Measurements from ENCODE around the gene CLN5. TPM values are rescaled to one million over a fixed set of nuclear protein-coding genes. Genes with fewer than 3 reads are reported as not detected.

Gene CLN5
- total RNA-seq: 33.8 and 36.6 TPM in 2 replicates

DNA sequence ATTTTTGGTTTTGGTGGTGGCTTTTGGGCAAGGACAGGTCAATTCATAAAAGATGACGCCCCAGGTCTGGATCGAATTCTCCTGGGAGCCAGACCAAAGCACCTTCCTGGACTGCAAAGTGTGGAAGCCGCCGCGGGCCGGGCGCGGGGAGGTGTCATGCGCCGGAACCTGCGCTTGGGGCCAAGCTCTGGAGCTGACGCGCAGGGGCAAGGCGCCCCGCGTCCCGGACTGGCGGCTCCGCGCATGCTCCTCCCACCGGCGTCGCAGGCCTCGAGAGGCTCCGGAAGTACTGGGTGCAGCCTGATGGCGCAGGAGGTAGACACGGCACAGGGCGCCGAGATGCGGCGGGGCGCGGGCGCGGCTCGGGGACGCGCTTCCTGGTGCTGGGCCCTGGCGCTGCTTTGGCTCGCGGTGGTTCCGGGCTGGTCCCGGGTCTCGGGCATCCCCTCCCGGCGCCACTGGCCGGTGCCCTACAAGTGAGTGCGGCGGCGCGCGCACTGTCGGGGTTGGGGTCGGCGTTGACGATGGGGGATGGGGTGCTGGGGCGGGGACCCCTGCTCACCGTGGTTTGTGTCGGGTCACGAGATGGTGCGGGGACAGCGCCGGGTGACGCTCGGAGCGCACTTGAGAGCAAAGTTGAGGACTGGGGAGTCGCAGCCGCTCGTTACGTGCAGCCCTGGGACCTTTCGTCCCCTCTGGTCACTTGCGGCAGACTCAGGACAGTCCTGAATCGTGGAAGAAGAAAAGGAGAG is at the start of gene CLN5:
TSS of gene CLN5 (plus strand) at position 286 of the 752 bp plus-strand sequence. CDS start at position 304, 18 bp downstream.

GRCh38 chr13:76948149-76948548 is 43.7 kb upstream of the CLN5 start, which contains the start of gene ACOD1:
ACOD1 (plus strand) TSS chr13:76948511; CDS start chr13:76948559, 48 bp downstream.

DNA sequence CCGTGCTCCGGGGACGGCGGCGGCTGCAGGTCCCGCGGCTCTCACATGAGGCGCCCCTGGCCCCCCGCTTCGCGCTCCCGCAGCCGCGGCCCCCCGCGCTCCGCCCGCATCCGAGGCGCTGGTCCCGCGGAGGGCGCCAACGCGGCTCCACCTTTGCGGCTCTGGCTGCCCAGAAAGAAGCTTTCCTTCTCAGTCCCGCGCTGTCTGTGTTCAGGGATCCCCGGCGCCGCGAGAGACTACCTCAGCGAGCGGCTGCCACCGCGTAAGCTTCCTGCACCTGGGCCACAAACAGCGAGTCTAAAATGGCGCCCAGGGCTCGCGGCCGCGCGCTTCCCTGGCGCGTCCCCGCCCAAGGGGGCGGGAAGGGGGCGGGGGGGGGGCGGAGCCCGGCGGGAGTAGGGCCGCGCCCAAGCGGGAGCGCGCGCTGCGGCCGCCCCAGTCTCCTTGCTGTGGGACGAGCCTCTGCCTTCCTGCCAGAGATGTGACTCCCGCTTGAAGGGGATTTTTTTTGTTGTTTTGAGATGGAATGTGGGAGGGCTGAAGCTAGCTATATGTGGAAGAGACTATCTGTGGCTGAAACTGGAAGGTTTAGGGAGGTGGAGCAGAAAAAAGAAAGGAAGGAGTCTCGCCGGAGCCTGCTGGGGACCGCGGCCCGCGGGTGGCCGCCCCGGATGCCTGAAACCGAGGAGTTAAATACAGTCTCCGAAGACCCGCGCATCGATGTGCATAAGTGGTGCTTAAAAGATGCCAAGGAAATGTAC is 35.2 kb downstream of the CLN5 start, which contains the start of gene FBXL3:
TSS of gene FBXL3 (minus strand) at position 299 of the 761 bp plus-strand sequence. CDS start 5,299 bp downstream, outside the sequence.

Other genes with a start within 250 kb of the CLN5 start
- gene KCTD12, start 105.7 kb upstream of the CLN5 start, total RNA-seq: 35.1 and 39.4 TPM in 2 replicates
- not detected in 2 replicates for gene ACOD1, start 43.6 kb upstream of the CLN5 start, total RNA-seq
- gene FBXL3, start 35.1 kb downstream of the CLN5 start, total RNA-seq: 43.4 and 55.1 TPM in 2 replicates